ENCODE data around the gene DES.
"Not testable (repeated sequence)": the region's sequence is repeated elsewhere in the genome, so short reads cannot be mapped to it uniquely, and the experiment has no call there.

The DES gene

DNA sequence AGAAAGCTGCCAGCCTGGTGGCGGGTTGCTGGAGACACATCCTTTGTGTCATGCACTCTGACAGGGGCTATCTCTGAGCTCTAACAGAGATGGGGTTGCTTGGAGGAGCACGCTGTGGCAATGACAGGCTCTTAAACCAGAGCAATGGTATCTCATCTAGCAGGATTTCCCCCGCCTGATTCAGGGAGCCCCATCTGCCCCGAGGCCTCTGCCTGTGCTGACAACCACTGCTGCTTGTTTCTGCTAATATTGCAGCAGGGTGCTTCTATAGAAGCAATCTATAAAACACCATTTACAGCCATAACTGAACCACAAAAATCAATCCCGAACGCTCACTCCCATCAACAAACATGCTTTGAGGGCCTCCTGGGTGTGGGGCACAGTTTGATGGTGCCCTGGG, 17.6 kb upstream of the DES start:
- DNase-seq = no peak

DNA sequence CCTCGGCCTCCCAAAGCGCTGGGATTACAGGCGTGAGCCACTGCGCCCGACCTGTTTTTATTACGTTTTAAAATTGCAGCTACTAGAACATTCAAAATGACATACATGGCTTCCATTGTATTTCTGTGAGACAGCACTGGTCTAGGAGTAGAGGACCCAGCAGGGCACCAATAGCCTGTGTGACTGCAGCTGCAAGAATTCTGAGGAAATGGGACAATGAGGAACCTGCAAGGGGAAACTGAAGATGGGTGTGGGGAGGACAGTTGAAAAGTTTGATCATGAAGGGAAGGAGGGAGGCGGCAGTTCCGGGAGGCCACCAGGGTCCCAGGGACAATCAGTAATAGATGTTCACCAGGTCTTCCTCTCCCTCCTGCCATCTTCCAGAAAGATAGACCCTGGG, 16.6 kb upstream of the DES start:
- no peak for DNase-seq

DNA sequence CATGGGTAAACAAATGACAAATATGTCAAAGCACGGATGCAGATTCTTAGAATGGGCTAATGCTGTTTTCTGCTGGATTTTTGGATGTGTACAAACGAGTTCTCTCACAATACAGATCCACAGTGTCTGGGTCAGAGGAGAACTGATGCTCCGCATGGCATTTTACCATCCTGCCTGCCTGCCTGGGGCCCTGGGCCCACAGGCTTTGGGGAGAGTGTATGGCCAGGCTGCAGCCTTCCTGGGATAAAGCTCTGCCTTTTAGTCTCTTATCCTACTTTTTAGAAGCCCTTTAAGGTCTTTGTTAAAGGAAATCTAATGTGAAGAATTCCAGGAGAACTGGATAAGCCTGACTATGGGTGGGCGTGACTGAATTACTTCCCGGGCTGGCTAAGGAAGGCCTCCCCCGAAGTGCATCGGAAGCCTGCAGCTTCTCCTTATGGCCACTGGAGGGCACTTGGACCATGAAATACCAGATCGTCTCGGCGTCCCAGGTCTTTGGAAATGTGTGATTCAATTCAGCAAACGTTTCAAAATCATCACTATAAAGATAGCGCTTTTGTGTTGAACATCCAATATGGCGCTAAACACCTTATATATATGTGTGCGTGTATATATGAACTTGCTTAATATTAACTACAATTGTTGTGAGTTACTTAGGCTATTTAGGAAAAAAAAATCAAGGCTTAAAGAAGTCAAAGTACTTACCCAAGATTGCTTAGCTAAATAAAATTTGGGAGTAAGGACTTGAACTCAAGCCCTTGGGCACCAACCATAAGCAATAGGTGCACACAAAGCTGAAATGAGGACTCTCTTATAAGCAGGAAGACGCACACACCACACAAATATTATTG, 15.3 kb upstream of the DES start:
- peak; percentile 68 for DNase-seq

DNA sequence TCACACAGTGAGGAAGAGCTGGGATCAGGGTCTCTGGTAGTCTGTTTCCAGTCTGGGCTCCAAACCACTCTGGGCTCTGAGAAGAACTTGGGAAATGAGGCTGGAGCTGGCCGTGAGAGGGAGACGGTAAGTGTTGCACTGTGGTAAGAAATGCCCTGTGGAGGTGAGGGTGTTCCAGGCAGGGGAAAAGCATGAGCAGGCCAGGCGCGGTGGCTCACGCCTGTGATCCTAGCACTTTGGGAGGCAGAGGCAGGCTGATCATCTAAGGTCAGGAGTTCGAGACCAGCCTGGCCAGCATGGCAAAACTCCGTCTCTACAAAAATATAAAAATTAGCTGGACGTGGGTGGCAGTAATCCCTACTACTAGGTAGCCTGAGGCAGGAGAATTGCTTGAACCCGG, 14.3 kb upstream of the DES start:
- no peak for DNase-seq

DNA sequence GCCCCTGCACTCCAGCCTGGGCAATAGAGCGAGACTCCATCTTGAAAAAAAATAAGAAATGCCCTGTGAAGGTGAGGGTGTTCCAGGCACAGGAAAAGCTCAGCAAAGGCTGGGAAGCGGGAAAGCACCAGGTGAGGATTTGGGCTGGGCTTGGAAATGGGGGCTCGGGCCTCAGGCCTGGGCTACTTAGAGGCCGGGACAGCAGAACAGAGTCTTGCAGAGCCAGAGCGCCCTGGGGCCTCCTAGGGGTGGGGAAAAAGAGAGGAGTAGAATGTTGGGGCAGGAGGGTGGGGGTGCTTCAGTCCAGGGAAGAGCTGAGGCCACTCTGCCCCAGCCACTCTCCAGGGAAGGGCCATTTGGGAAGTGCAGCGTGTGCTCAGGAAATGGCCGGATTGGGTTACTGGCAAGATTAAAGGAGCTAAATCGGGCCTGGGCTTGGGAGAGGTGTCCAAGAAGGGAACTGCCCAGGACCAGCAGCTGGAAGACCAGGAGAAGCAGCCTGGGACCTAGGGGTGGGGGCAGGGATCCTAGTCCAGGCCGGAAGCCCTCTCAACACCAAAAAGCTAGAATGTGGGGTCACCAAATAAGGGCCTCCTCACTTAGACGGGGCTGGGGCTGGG, 13.8 kb upstream of the DES start:
- DNase-seq = no peak

DNA sequence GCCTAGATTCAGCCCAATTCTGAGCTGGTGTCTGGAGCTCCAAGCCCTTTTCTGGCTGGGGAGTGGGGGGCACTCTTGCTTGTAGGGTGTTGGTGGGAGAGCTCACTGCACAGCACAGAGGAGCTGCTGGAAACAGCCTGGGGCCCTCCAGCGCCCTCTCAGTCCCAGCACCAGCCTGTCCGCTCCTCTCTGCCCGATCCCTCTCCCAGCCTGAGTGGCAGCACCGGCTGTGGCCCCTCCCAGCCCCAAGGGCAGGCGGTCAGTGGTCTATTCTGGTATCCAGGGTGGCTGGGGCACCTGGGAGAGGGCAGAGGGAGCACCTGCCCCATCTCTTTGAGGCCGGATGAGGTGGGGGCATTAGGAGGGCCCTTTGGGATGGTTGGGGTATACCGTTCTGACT, 13.2 kb upstream of the DES start:
- DNase-seq = no peak

DNA sequence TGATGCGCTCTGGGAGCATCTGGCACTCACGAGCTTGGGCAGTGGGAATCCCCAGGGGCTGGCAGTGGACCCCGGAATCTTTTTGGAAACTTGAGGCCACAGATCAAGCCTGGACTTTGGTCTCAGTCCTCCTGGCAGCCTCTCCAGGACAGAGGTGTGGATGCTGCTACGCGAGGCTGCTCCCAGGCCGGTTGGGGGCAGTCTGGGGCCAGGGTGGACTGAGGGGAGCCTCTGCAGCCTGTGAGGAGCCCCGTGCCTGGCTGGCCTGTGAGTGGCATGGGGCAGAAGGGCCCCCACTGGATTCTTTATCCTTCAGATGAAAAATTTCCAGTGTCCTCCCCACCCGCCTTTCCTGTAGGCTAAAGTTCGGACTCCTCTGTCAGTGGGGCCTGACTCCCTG, 12.7 kb upstream of the DES start:
- DNase-seq = no peak

DNA sequence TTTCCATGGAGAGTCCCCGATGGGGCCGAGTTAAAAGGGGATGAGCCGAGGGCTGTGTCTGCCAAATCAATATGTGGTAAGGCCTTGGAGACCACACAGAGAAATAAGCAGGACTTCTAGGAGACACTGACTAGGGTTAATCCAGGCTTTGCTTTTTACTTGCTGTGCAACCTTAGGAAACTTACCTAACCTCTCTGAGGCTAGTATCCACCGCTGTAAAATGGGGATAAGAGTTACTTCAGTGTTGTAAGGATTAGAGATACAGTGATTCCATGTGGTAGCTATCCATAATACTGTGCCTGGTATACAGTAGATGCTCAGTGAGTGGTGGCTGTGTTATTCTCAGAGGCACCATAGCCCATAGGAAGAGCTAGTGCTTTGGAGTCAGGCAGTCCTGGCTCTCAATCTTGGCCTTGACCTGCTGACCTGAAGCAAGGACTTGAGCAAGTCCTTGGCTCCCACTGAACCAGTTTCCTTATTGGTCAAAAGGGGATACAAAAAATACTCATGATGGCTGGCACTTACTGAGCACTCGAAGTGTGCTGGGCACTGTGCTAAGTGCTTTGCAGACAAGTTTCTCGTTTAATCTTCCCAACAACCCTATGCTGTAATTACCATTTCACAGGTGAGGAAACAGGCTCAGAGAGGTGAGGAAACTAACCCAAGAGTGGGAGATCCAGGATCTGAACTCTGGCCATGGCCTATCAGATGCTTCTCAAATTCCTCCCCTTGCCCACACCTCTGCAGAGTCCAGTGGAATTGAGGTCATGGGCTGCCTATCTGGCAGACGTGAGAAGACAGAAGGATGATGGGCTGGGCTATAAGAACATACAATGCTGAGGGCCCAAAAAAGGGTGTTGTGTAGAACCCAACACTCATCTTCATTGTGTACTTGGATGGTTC, 12.0 kb upstream of the DES start:
- DNase-seq = no peak

DNA sequence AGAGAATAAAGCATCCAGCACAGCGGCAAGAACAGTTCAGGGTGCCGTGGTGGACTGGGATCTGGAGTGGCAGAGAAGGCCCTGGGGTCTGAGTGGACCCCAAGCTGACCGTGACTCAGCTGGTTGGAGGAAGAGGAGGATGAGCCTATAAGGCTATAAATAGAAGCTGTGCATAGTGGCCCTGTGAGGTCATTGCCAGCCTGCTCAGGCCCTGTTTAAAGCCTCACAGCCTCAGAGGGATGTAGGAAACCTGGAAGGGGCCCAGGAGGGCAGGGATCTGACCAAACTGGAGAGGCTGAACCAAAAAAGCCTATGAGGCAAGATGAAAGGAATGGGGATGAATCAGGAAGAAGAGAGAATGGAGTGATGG, 11.3 kb upstream of the DES start:
- DNase-seq = no peak

DNA sequence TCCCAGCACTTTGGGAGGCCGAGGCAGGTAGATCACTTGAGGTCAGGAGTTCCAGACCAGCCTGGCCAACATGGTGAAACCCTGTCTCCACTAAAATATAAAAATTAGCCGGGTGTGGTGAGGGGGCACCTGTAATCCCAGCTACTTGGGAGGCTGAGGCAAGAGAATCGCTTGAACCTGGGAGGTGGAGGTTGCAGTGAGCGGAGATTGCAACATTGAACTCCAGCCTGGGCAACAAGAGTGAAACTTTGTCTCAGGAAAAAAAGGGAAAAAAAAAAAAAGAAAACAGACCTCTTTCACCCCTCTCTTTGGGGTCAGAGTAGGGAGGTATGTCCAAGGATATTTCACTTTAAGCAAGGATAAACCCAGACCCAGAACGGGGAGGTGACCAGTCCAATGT, 10.8 kb upstream of the DES start:
- not testable (repeated sequence) for DNase-seq

DNA sequence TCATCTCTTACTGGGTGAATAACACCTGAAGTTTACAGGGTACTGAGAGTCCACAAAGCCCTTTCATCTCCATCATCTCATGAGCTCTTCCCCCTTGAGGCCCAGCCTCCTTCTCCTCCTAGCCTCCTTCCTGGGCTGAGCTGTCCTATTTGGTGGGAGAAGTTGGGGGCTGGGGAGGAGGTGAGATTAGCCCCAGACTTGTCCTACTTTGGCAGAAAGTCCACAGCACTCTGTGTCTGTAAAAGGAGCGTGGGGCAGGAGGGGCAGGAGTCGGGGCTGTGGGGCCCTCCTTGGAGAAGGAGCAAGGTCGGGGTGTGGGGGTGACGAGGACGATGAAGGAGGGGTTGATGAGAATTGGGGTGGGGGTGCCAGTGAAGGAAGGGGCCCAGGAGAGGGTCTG, 10.0 kb upstream of the DES start:
- no peak for DNase-seq

DNA sequence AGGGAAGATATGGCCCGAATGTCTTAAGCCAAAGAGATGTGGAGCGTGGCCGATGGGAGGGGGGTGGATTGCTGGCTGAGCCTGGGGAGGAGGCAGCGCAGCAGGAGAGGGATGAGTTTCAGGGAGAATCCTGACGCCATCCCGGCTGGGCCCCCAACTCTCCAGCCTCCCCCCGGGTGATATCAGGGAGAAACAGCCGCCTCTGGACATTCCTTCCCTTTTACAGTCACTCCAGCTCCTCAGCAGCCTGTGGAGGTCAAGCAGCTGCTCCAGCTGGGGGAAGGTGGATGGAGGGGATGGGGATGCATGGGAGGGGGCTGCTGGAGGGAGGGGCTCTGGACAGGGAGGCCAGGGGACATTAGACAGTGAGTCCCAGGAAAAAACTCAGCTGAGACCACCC, 9.5 kb upstream of the DES start:
- no peak for DNase-seq

DNA sequence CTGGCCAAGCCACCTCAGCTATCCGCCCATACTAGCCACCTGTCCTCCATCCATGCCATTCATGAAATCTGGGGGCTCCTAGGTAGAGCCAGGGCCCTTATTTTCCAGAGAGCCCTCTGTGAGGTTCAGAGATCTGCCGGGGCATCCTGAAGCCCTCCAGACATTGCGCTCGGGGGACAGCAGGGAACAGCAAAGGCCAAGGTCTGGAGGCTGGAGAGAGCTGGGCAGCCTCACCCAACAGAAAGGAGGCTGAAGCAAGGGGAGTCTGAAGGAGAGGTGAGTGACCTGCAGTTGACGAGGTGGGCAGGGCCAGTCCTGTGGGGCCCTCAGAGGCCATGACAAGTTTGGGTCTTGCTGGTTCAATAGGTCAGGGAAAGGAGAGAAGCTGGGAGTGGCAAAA, 8.6 kb upstream of the DES start:
- DNase-seq = no peak

DNA sequence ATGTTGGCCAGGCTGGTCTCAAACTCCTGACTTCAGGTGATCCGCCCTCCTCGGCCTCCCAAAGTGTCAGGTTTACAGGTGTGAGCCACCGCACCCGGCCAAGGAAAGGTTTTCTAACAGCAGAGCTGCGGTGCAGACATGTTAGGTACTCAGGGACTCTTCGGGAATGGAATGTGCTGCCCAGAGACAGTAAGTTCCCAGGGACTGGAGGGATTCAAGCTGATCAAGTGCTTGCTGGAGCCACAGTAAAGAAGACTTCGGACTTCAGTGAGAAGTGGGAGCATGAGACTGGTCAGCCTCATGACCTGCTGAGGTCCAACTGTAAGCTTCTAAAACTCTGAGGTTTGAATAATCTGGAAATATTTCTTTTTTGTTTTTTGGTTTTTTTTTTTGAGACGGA, 7.8 kb upstream of the DES start:
- no peak for DNase-seq

DNA sequence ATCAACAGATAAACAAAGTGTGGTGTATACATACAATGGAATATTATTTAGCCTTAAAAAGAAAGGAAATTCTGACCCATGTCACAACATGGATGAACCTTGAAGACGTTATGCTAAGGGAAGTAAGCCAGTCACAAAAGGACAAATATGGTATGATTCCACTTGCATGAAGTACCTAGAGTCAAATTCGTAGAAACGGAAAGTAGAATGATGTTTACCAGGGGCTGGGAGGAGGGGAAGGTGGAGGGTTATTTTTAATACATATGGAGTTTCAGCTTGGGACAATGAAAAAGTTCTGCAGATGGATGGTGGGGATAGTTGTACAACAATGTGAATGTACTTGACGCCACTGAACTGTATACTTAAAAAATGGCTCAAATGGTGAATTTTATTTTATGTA, 3.3 kb upstream of the DES start:
- DNase-seq = no peak

DNA sequence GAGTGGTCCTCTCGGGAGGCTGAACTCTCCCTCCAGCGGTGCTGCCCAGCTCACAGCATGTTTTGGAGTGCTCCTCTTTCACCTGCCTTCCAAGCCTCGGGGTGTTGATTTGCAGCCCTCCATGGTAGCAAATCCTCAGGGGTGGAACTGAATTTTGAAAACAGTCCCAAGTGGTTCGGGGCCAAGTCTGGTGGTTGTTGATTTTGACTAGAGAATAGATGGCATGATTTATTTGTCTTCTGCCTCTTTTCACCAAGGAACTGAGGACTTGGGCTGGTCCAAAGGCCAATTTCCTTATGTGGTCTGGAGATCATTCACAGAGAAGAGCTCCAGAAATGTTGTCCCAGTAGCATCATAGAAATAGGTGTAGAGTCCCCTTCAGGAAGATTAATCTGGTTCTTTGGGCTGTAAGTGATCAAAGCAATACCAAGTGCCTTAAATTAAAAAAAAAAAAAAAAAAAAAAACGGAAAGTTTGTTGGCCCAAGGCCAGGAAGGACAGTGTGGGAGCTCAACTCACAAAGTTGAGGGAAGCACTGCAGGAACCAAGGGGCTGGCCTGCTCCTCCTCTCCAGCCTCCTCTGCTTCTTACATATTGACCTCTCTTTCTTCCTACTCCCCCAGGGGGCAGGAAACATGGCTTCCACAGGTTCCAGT, 2.5 kb upstream of the DES start:
- no peak for DNase-seq

DNA sequence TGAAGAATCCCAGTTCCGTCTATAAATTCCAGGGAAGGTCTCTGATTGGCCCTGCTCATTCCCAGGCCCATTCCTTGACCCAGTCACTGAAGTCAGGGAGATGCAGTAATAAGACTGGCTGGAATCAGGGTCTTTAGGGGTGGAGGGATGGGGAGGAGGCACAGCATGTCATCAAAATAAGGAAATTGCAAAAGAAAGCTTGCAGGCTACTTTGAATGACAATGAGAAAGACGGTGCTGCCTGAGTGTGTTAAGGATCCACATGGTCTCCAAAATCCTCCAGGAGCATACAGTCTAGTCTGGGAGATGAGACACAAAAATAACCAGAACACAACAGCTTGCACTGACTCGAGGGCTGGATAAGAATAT, 2.0 kb upstream of the DES start:
- no peak for DNase-seq

DNA sequence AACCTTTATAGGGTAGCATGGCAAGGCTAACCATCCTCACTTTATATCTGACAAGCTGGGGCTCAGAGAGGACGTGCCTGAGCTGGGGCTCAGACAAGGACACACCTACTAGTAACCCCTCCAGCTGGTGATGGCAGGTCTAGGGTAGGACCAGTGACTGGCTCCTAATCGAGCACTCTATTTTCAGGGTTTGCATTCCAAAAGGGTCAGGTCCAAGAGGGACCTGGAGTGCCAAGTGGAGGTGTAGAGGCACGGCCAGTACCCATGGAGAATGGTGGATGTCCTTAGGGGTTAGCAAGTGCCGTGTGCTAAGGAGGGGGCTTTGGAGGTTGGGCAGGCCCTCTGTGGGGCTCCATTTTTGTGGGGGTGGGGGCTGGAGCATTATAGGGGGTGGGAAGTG, 1.2 kb upstream of the DES start:
- no peak for DNase-seq

DNA sequence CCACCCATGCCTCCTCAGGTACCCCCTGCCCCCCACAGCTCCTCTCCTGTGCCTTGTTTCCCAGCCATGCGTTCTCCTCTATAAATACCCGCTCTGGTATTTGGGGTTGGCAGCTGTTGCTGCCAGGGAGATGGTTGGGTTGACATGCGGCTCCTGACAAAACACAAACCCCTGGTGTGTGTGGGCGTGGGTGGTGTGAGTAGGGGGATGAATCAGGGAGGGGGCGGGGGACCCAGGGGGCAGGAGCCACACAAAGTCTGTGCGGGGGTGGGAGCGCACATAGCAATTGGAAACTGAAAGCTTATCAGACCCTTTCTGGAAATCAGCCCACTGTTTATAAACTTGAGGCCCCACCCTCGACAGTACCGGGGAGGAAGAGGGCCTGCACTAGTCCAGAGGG, 803 bp upstream of the DES start:
- no peak for DNase-seq

DNA sequence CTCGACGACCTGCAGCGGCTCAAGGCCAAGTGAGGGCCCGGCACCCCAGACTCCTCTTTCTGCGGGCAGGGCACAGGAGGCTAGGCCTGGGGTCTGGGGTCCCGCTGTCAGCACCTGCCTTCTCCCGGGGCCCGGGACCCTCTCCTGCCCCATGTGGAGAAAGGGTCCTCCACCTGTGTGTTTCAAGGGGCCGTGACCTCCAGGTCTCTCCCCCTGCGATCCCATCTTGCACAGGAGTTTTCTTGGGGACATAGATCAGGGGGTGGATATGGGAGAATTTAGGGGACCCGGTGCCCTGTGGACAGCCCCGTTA, 791 bp downstream of the DES start:
- no peak for DNase-seq

DNA sequence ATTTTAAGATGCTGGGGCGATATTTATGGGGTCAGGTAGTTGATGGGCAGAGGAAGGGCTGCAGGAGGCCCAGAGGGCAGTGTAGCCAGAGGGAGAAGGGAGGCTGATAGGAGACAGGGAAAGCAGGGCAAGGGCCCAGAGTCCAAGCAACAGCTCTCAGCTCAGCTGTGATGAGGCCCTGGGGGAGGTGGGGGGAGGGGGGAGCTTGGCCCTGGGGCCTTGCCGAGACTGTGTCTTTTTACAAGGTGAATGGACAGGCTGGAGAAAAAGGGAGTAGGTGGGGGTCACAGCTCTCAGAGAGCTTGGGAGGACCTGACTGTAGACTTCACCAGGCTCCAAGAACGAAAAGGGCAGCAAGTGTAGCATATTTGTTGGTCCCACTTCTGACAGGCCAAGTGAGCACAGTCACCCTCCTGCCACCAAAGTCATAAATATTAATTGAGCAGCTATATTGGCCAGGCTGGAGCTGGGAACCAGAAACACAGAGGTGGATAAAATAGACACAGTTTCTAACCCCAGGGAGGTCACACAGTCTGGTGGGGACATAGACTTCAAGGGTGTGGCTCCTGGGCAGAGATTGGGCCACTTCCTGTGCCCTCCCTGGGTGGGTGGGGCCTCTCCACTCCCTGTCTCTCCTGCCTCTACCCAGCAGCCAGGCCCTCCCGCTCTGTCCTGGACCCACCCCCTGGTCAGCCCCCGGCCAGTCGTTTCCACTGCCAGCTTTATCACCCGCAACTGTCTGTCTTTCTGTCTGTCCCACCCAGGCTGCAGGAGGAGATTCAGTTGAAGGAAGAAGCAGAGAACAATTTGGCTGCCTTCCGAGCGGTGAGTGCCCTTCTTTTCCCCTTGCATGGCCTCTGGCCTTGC, 1.4 kb downstream of the DES start:
- DNase-seq = no peak

DNA sequence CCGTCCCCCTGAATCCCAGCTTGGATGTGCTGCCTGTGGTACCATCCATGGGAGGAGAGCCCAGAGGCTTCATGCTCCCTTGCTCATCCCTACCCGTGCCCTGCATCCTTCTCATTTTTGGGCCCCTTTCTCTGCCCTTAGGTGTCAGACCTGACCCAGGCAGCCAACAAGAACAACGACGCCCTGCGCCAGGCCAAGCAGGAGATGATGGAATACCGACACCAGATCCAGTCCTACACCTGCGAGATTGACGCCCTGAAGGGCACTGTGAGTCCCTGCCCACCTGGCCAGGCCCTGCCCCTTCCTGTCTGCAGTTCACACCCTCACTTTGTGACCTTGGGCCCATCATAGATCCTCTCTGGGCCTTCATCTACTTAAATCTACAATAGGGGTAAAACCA, 2.5 kb downstream of the DES start:
- DNase-seq = no peak

DNA sequence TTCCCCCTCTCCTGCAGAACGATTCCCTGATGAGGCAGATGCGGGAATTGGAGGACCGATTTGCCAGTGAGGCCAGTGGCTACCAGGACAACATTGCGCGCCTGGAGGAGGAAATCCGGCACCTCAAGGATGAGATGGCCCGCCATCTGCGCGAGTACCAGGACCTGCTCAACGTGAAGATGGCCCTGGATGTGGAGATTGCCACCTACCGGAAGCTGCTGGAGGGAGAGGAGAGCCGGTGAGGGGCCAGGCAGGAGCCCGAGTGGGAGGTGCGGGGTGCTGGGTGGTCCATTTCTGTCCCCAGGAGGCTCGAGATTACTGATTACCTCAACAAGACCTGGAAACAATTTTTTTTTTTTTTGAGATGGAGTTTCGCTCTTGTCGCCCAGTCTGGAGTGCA, 3.1 kb downstream of the DES start:
- no peak for DNase-seq

Data from CD4-positive, alpha-beta T cell treated with Interleukin-4 for 4 hours (primary cell).